NCI-H2196 (cell line): ENCODE data around the gene UBE2H.
"Not testable (repeated sequence)": the region's sequence is repeated elsewhere in the genome, so short reads cannot be mapped to it uniquely, and the experiment has no call there.

Experiments
- DNase-seq: peaks from one replicate; lab custom pipeline; 2025; ENCODE audit not compliant: unreplicated experiment; lab: John Stamatoyannopoulos, UW

The UBE2H gene

GRCh38 chr7:129875745-129876411, 76.9 kb downstream of the UBE2H start:
- DNase-seq, result no peak

GRCh38 chr7:129875160-129875559, 77.6 kb downstream of the UBE2H start:
- no peak for DNase-seq

DNA sequence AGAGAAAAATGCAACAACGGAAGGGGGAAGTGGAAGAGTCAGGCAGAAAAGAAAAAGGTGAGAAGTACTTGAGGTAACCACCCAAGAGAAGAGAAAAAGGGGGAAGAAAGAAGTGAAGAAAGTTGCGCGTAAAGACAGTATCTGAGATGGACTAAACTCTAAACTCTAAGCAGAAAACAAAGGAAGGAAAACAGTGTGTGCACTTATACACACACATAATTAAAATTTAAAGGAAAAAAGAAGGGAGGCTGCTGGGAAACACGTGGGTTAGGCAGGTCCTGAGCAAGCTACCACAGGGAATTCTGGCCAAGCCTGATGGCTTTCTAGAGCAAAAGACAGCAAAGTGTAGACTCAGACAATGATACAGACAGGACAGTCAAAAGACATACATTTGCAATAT, 78.0 kb downstream of the UBE2H start:
- no peak for DNase-seq

DNA sequence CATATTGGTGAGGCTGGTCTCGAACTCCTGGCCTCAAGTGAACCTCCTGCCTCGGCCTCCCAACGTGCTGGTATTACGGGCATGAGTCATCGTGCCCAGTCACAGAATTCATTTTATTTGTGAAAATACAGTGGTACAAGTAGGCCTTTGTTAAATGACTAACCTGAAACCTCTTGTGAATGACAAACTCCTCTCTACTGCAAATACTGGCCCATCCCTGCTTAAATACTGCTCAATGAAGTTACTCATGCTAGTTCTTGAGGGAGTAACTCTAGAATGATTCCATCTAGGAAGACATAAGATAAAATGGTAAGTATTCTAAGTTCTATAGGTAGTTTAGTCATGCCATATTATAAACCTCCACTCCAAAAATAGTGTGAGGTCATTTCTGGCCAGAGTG, 80.7 kb downstream of the UBE2H start:
- DNase-seq, result no peak

- no peak for DNase-seq
Observed at GRCh38 chr7:129870668-129871067, 82.1 kb downstream of the UBE2H start.

- DNase-seq, result no peak
Observed at GRCh38 chr7:129866251-129866650, 86.5 kb downstream of the UBE2H start.

GRCh38 chr7:129865925-129866201, 86.9 kb downstream of the UBE2H start:
- no peak for DNase-seq

- no peak for DNase-seq
Observed at GRCh38 chr7:129865093-129865924, 87.5 kb downstream of the UBE2H start.

DNA sequence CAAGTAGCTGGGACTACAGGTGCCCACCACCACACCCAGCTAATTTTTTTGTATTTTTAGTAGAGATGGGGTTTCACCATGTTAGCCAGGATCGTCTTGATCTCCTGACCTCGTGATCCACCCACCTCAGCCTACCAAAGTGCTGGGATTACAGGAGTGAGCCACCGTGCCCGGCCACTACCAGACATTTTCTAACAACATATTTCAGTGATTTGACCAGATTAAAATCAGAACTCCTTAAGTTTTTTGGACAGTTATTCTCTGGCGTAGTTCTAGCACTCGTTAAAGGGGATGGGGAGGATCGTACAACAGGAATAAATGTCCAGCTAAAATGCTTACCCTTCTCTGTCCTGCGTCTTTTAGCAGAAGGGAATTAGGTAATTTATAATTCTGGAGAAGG, 88.1 kb downstream of the UBE2H start:
- not testable (repeated sequence) for DNase-seq

DNA sequence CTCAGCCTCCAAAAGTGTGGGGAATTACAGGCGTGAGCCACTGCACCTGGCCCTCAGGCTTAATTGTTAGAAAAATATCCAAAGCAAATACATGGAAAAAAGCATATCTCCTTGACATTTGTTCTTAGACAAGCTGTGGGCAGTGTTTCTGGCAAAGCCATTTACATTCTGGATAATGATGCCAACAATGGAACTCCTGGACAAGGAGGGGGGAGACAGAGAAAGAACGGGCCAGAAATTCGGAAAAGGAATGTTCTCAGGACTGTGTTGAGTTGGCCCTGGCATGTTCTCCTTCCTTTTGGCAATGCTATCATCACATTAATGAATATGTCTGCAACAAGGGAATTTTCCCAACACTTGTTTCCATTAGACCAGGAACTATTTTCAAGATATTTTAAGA, 88.7 kb downstream of the UBE2H start:
- no peak for DNase-seq

- no peak for DNase-seq
Observed at GRCh38 chr7:129862682-129863081, 90.1 kb downstream of the UBE2H start.

GRCh38 chr7:129860784-129861183, 92.0 kb downstream of the UBE2H start:
- not testable (repeated sequence) for DNase-seq

GRCh38 chr7:129859183-129859582, 93.6 kb downstream of the UBE2H start:
- DNase-seq, result no peak

GRCh38 chr7:129858490-129858889, 94.3 kb downstream of the UBE2H start:
- no peak for DNase-seq

GRCh38 chr7:129857313-129857712, 95.4 kb downstream of the UBE2H start:
- no peak for DNase-seq

- no peak for DNase-seq
Observed at GRCh38 chr7:129855935-129856717, 96.6 kb downstream of the UBE2H start.

GRCh38 chr7:129855234-129855673, 97.5 kb downstream of the UBE2H start:
- DNase-seq, result no peak

GRCh38 chr7:129854401-129854800, 98.4 kb downstream of the UBE2H start:
- no peak for DNase-seq

DNA sequence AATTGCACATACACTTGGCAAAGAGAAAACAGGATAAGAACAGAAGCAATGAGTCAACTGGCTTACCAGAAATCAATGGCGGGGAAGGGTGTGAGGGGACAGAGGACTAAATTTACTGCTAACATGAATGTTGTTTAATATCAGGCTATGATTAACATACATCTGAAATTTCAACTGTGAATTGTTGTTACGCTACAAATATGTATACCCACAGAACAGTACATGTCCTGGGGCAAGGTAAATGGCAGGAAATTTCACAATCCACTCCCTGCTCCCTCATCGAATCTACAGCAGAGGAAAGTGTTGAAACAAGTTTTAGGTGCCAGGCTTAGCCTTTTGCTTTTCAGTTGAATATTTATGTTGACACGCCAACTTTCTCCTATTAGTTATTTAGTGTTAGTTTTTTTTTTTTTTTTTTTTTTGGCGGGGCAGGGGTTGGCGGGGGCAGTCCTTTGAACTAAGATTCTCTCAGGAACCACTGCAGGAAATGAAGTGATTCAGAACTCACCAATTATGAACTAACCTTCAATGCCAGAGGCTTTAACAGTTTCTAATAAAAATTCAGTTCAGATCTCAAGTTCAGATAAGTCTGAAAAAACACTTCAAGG, 99.0 kb downstream of the UBE2H start:
- no peak for DNase-seq

DNA sequence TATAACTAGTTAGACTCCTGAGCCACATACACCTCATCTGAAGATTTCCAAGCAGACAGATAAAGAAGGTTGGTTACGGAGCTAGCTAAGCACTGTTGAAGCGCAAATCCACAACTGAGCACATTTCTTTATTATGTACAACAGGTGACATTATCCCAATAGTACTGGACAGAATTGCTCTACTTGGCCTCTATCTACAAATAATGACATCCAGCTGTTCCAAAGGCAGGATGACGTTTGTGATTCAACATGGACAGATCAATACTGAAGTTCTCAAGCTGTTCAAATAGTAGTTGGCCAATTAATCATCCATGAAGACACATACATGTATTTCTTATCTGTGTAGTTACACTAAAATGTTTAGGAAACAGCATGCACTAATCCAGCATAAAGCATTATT, 101.0 kb downstream of the UBE2H start:
- no peak for DNase-seq

- no peak for DNase-seq
Observed at GRCh38 chr7:129851174-129851573, 101.6 kb downstream of the UBE2H start.

- no peak for DNase-seq
Observed at GRCh38 chr7:129848436-129848835, 104.3 kb downstream of the UBE2H start.
